GM12872 (cell line): ENCODE results near the gene METTL14.

Experiments used
- TF ChIP-seq, protein P1 (sequence below): IDR thresholded peaks from 3 replicates; pipeline ENCODE4 v1.5.1; 2011; ENCODE audit warnings: low read depth, mild to moderate bottlenecking, low read length, moderate library complexity; ENCODE audit not compliant: insufficient read depth

Gene METTL14

DNA sequence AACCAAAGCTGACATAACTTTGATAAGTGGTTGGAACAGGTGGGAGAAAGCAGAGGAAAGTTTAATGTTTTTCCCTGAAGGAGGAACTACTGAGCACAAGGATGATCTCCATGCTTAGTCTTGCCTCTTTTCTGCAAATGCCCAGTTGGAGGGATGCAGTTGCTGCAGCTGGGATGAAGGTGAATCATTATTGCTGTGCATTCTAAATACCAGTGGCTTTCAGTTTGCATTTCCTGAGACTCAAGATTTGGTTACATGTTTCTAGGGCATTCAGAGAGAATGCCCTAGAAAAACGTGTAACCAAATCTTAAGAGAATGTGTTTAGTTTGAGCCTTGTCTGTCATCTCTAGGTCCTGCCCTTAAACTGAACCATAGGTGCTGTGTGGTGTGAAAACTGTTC is 42.2 kb downstream of the METTL14 start:
- TF ChIP-seq, protein P1, sequence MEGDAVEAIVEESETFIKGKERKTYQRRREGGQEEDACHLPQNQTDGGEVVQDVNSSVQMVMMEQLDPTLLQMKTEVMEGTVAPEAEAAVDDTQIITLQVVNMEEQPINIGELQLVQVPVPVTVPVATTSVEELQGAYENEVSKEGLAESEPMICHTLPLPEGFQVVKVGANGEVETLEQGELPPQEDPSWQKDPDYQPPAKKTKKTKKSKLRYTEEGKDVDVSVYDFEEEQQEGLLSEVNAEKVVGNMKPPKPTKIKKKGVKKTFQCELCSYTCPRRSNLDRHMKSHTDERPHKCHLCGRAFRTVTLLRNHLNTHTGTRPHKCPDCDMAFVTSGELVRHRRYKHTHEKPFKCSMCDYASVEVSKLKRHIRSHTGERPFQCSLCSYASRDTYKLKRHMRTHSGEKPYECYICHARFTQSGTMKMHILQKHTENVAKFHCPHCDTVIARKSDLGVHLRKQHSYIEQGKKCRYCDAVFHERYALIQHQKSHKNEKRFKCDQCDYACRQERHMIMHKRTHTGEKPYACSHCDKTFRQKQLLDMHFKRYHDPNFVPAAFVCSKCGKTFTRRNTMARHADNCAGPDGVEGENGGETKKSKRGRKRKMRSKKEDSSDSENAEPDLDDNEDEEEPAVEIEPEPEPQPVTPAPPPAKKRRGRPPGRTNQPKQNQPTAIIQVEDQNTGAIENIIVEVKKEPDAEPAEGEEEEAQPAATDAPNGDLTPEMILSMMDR, result no peak

DNA sequence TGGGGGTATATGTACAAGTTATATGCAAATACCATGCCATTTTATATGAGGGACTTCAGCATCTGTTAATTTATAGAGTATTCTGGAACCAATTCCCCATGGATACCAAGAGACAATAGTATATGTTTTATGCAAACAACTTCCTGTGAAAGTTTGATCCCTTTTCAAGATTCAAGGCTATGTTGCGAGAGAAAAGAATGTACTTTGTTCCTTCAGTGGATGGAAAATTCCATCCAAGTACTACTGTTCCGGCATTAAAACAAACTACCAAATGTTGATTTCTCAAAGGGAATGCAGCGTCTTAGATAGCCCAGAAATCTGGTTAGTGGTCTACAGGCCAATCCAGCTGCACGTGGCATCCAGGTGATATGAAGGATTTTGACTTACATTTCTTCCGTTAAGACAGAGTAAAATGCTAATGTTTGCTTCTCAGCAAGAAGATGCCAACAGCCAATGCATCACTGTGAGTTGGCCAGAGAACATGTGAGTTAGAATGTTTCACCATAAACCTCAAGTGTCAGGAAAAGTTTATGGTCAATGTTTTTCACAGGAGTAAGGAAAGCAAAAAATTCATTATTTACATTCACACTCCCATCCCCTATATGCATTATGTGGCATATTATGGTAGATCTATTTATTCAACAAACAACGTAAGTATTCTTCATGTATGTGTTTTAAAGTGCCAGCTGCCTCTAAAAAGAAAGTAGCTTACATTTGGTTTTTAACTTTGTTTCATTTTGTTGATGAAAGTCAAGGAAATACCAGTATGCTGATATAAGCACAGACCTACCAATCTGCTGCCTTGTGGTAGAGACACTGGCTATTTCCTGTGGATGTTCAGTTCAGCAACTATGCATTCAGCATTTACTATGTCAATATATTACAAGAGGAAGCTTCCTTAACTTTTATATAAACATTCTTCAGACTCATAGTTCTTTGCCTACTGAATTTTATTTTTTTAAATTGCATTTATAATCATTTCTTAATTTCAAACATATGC is 44.4 kb downstream of the METTL14 start:
- TF ChIP-seq, protein P1, result no peak

DNA sequence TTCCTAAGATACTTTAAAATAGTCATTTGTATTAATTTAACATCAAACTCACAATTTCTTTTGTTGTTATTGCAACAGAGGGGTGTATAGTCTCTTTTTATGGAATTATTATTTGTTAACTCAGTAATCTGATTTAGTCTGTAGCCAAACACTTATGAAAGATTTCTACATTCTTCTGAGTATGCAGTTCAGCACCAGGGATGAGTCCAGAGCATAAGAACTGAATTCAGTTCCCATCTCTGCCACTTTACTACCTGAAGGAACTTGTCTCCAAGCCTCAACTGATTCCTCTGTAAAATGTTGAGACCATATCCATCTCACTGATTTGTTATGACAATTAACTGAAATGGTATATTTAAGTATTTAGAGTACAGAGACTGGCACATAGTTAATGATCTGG is 45.5 kb downstream of the METTL14 start:
- TF ChIP-seq, protein P1, result no peak

DNA sequence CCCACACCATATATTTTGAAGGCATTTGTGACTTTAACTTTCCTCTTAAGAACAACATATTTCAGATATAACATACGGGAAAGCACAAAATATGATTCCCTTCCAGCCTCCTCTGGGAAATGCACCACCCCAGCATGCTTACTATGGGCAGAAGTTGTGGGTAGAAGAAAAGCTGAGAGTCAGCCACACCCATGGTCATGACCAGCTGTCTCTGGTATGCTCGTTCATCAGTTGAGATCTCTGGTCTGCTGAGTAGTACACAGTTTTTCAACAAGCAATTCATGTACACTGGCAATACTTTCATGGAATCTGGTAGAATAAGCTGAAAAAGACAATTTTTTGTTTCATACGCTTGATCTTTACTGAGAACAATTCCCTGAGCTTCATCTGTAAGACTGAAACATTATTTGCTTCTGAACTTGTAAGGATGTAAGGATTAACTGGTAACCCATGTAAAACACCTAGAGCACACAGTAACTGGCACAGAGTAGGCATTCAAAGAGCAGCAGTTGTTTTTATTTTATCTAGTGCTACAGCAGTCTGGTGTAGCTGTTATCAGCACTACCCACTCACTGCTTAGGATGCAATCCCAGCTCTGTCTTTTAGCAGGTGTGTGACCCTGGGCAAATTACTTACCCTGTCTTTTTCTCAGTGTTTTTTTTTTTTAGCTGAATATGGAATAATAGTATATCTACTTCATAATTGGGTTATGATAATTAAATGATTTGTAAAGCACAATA is 47.6 kb downstream of the METTL14 start:
- TF ChIP-seq, protein P1, result no peak

DNA sequence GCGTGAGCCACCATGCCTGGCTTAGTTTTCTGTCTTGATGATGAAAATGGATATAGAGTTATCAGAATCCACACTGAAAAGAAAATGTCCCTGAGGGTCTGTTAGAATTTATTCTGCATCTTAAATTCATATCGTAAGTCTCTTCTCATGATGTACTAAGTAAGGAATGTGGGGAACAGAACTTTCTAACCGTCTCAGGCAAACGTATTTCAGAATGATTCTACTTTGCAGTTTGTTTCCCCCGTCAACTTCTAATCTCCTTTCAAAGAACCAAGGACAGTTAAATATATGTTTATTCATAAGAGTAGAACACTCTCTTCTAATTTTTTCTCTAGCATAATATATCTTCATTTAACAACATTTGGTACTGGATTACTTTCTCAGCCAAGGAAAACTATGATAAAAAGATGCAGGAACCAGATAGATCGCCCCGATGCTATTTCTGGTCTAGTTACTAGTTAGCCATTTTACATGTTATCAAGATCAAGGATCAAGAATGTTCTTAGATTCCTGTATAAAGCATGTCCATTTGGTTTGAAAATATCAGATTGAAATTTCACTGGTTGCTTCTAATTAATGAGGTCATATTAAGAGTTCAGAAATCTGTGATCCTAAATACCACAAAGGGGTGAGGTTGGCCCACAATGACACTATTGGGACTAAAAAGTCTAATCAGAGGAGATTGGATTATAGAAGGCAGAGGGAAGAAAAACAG is 49.5 kb downstream of the METTL14 start:
- TF ChIP-seq, protein P1, result no peak

DNA sequence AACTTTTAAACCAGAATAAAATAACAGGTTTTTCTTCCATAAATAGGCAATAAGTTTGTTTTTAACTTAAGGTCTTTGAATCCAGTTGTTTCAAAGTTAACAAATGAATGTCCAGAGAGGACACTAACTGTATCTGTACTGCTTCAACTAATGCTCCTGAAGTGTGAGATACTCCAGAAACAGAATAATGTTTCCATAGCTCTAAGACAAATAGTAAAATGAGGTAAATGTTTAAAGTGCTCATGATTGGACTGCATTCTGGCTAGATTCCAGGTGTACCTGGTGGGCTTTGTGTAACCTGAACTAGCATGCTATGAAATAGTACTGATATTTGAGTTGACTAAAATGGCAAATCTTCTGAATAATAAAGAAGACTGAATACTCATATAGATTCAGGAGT is 51.7 kb downstream of the METTL14 start:
- TF ChIP-seq, protein P1, result no peak

DNA sequence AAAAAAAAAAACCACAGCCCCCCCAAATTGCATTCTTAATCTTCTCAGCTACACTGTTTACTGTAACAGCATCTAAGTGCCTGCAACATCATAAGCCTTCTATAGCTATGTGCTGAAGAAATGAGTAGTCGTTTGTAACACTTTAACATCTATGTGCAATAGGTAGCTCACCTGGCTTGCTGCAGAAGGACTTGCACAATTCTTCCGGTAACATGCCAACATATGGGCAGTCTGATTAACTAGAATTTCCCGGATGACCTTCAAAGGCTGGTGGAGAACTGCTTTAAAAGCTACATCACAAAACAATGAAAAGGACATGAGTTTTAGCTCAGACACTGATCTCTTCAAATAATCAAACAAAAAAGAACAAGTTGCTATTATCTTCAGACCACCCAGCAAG is 52.9 kb downstream of the METTL14 start:
- TF ChIP-seq, protein P1, result no peak
